Stimulated activated CD8-positive, alpha-beta memory T cell treated with anti-CD3 and anti-CD28 coated beads, Interleukin-4, amount 100 ng/mL, for 48 hours (primary cell): ENCODE data around the gene SPATS2L.

Experiments
- DNase-seq: peaks from one replicate; pipeline ENCODE4 v3.0.0-alpha.2; 2020

The SPATS2L gene

GRCh38 chr2:200450288-200450687, 143.8 kb downstream of the SPATS2L start:
- DNase-seq: no peak

GRCh38 chr2:200451511-200451910, 145.0 kb downstream of the SPATS2L start:
- no peak for DNase-seq

- DNase-seq: no peak
These were observed 145.9 kb downstream of the SPATS2L start for GRCh38 chr2:200452377-200452776.

- DNase-seq: no peak
These were observed 146.8 kb downstream of the SPATS2L start for GRCh38 chr2:200453142-200453852.

- DNase-seq: no peak
These were observed 147.5 kb downstream of the SPATS2L start for GRCh38 chr2:200453853-200454534.

- peak; percentile 45 for DNase-seq
These were observed 148.7 kb downstream of the SPATS2L start for GRCh38 chr2:200454927-200455801.

- DNase-seq: no peak
These were observed 149.5 kb downstream of the SPATS2L start for GRCh38 chr2:200455958-200456421.

GRCh38 chr2:200456567-200456966, 150.1 kb downstream of the SPATS2L start:
- DNase-seq: no peak

GRCh38 chr2:200459101-200459500, 152.6 kb downstream of the SPATS2L start:
- DNase-seq: no peak

- no peak for DNase-seq
These were observed 155.6 kb downstream of the SPATS2L start for GRCh38 chr2:200461846-200462710.

GRCh38 chr2:200463452-200463851, 157.0 kb downstream of the SPATS2L start:
- DNase-seq: no peak

- DNase-seq: peak; percentile 39
These were observed 160.2 kb downstream of the SPATS2L start for GRCh38 chr2:200466425-200467418.

GRCh38 chr2:200467806-200468681, 161.6 kb downstream of the SPATS2L start:
- no peak for DNase-seq

GRCh38 chr2:200469708-200470211, 163.3 kb downstream of the SPATS2L start:
- DNase-seq: no peak

- no peak for DNase-seq
These were observed 163.7 kb downstream of the SPATS2L start for GRCh38 chr2:200470230-200470629.

GRCh38 chr2:200471324-200471848, 164.9 kb downstream of the SPATS2L start:
- DNase-seq: peak; percentile 55

GRCh38 chr2:200471928-200472645, 165.6 kb downstream of the SPATS2L start:
- DNase-seq: no peak

GRCh38 chr2:200472853-200473464, 166.5 kb downstream of the SPATS2L start:
- no peak for DNase-seq
